ENCODE measurements around the gene SKAP2. TPM values are rescaled to one million over a fixed set of nuclear protein-coding genes. Genes with fewer than 3 reads are reported as not detected.

SKAP2 gene
- total and polyA plus RNA-seq, 2 donors (not counting 1 experiment from before 2014, with no cell fraction given), result 17.5 to 25.9 TPM

GRCh38 chr7:26686448-26686981 is 177.9 kb downstream of the SKAP2 start:
- H2AFZ ChIP-seq (ENCODE audit: low read length), result no peak overlapping the region
- peak overlapping the region; percentile 27 for H3K27ac ChIP-seq (ENCODE audit: insufficient read depth, low read length)

GRCh38 chr7:26685606-26686005 is 178.8 kb downstream of the SKAP2 start:
- peaks cover 19% of the 10 kb centered on the region for H3K4me1 ChIP-seq (ENCODE audit: control insufficient read depth, extremely low read depth, insufficient read depth, low read length)
- H3K36me3 ChIP-seq (ENCODE audit: control insufficient read depth, insufficient read depth, low read length), result no peaks in the 10 kb centered on the region
- H3K4me2 ChIP-seq (ENCODE audit: extremely low read depth, insufficient read depth, low read length), result no peak overlapping the region
- no peaks in the 10 kb centered on the region for H4K20me1 ChIP-seq (ENCODE audit: control insufficient read depth, extremely low read depth, insufficient read depth, low read length)
- H3K9ac ChIP-seq (ENCODE audit: insufficient read depth, low read length), result no peak overlapping the region
- H2AFZ ChIP-seq (ENCODE audit: low read length), result no peak overlapping the region
- no peak overlapping the region for H3K4me3 ChIP-seq (replicated peaks in 1 of 4; ENCODE audit: control extremely low read depth in 1 of 4, insufficient read depth in 1 of 4, low read depth in 3 of 4, low read length in 4 of 4)
- no peaks in the 10 kb centered on the region for H3K79me2 ChIP-seq (ENCODE audit: control insufficient read depth, insufficient read depth, low read length)
- no peaks in the 10 kb centered on the region for H3K27me3 ChIP-seq (ENCODE audit: control insufficient read depth, insufficient read depth, low read length)
- no peaks in the 10 kb centered on the region for H3K9me3 ChIP-seq (ENCODE audit: control insufficient read depth, insufficient read depth, low read depth, low read length)
- peak in 1 of 2 donors; percentile 26 for DNase-seq (ENCODE audit: low read depth in 2 of 2)
- TF ChIP-seq CTCF (conservative IDR thresholded peaks at IDR 0.05 in 1 of 2, IDR thresholded peaks at IDR 0.05 in 1 of 2; ENCODE audit: low read depth in 1 of 2, low read length in 2 of 2) (no peak), EZH2 (IDR thresholded peaks at IDR 0.05; ENCODE audit: low read length, missing control alignments) (no peak)
- no peak overlapping the region for H3K27ac ChIP-seq (ENCODE audit: insufficient read depth, low read length)

More at GRCh38 chr7:26686448-26686981, 177.9 kb downstream of the SKAP2 start:
- H3K27me3 ChIP-seq (ENCODE audit: control insufficient read depth, insufficient read depth, low read length), result no peaks in the 10 kb centered on the region
- H3K9ac ChIP-seq (ENCODE audit: insufficient read depth, low read length), result no peak overlapping the region
- H3K36me3 ChIP-seq (ENCODE audit: control insufficient read depth, insufficient read depth, low read length), result no peaks in the 10 kb centered on the region
- DNase-seq (ENCODE audit: low read depth in 2 of 2), result peak; percentile 72 to 97
- TF ChIP-seq CTCF (conservative IDR thresholded peaks at IDR 0.05 in 1 of 2, IDR thresholded peaks at IDR 0.05 in 1 of 2; ENCODE audit: low read depth in 1 of 2, low read length in 2 of 2) (peak; percentile 44 to 48), EZH2 (IDR thresholded peaks at IDR 0.05; ENCODE audit: low read length, missing control alignments) (no peak)
- no peaks in the 10 kb centered on the region for H3K9me3 ChIP-seq (ENCODE audit: control insufficient read depth, insufficient read depth, low read depth, low read length)
- H3K4me3 ChIP-seq (replicated peaks in 1 of 4; ENCODE audit: control extremely low read depth in 1 of 4, insufficient read depth in 1 of 4, low read depth in 3 of 4, low read length in 4 of 4), result no peak overlapping the region
- peak overlapping the region; percentile 69 for H3K4me2 ChIP-seq (ENCODE audit: extremely low read depth, insufficient read depth, low read length)
- H3K79me2 ChIP-seq (ENCODE audit: control insufficient read depth, insufficient read depth, low read length), result no peaks in the 10 kb centered on the region
- peaks cover 19% of the 10 kb centered on the region for H3K4me1 ChIP-seq (ENCODE audit: control insufficient read depth, extremely low read depth, insufficient read depth, low read length)
- no peaks in the 10 kb centered on the region for H4K20me1 ChIP-seq (ENCODE audit: control insufficient read depth, extremely low read depth, insufficient read depth, low read length)

- peaks cover 17% of the 10 kb centered on the region for H3K4me1 ChIP-seq (ENCODE audit: control insufficient read depth, extremely low read depth, insufficient read depth, low read length)
- no peak overlapping the region for H3K4me2 ChIP-seq (ENCODE audit: extremely low read depth, insufficient read depth, low read length)
- H2AFZ ChIP-seq (ENCODE audit: low read length), result no peak overlapping the region
Measured at GRCh38 chr7:26684447-26684846, 179.9 kb downstream of the SKAP2 start.

More at GRCh38 chr7:26684447-26684846, 179.9 kb downstream of the SKAP2 start:
- no peaks in the 10 kb centered on the region for H3K9me3 ChIP-seq (ENCODE audit: control insufficient read depth, insufficient read depth, low read depth, low read length)
- DNase-seq (ENCODE audit: low read depth in 2 of 2), result peak; percentile 15 to 20
- no peaks in the 10 kb centered on the region for H3K27me3 ChIP-seq (ENCODE audit: control insufficient read depth, insufficient read depth, low read length)
- H3K79me2 ChIP-seq (ENCODE audit: control insufficient read depth, insufficient read depth, low read length), result no peaks in the 10 kb centered on the region
- no peaks in the 10 kb centered on the region for H4K20me1 ChIP-seq (ENCODE audit: control insufficient read depth, extremely low read depth, insufficient read depth, low read length)
- no peaks in the 10 kb centered on the region for H3K36me3 ChIP-seq (ENCODE audit: control insufficient read depth, insufficient read depth, low read length)
- TF ChIP-seq EZH2 (IDR thresholded peaks at IDR 0.05; ENCODE audit: low read length, missing control alignments) (no peak), CTCF (conservative IDR thresholded peaks at IDR 0.05 in 1 of 2, IDR thresholded peaks at IDR 0.05 in 1 of 2; ENCODE audit: low read depth in 1 of 2, low read length in 2 of 2) (no peak)
- no peak overlapping the region for H3K4me3 ChIP-seq (replicated peaks in 1 of 4; ENCODE audit: control extremely low read depth in 1 of 4, insufficient read depth in 1 of 4, low read depth in 3 of 4, low read length in 4 of 4)
- no peak overlapping the region for H3K9ac ChIP-seq (ENCODE audit: insufficient read depth, low read length)
- H3K27ac ChIP-seq (ENCODE audit: insufficient read depth, low read length), result no peak overlapping the region

All from fibroblast of lung (primary cell).